H1 (cell line): ENCODE results near the gene FRMPD4. TPM values are rescaled to one million over a fixed set of nuclear protein-coding genes. Genes with fewer than 3 reads are reported as not detected.

ENCODE experiments used
- CTCF ChIA-PET: fragments of 300-600 bp; sonication (Branson Sonifier 250); formaldehyde crosslinking; loops from one replicate; lab custom pipeline; 2021; ENCODE audit not compliant: partially characterized antibody; lab: Charles Lee
- POLR2A ChIA-PET: fragments of 300-600 bp; sonication (Branson Sonifier 250); formaldehyde crosslinking; loops from one replicate; lab custom pipeline; 2021; ENCODE audit warnings: inconsistent platforms; ENCODE audit not compliant: partially characterized antibody; lab: Charles Lee
- DNase-seq, 2 experiments: peaks; one replicate each; pipeline versions ENCODE4 v3.0.0 to v3.0.0-alpha.2; 2010 to 2022; ENCODE audit warnings: low spot score in 2 of 2, low read depth in 1 of 2, mixed read lengths in 1 of 2
- FAIRE-seq: peaks from 2 replicates; lab custom pipeline; 2011; peaks lifted over from hg19 to GRCh38; lab: Jason Lieb, UNC
- H2AFZ ChIP-seq: 2 replicates; pipeline ENCODE4 v1.8.1; 2012; ENCODE audit warnings: low read length, inconsistent platforms
- H2AK5ac ChIP-seq: 2 replicates; pipeline ENCODE4 v1.6.1; 2013; ENCODE audit warnings: low read depth, low read length
- H2BK120ac ChIP-seq: replicated peaks from 2 replicates; pipeline ENCODE3; 2013; ENCODE audit warnings: low read depth, low read length, inconsistent platforms
- H2BK12ac ChIP-seq: 2 replicates; pipeline ENCODE4 v1.6.1; 2013; ENCODE audit warnings: low read depth, low read length
- H2BK15ac ChIP-seq: 2 replicates; pipeline ENCODE4 v1.6.1; 2013; ENCODE audit warnings: low read length
- H2BK20ac ChIP-seq: 2 replicates; pipeline ENCODE4 v1.6.1; 2013; ENCODE audit warnings: low read length
- H2BK5ac ChIP-seq: 2 replicates; pipeline ENCODE4 v1.6.1; 2013; ENCODE audit warnings: low read depth, low read length
- H3K14ac ChIP-seq: 2 replicates; pipeline ENCODE4 v1.6.1; 2013; ENCODE audit warnings: inconsistent platforms; ENCODE audit not compliant: insufficient read length
- H3K18ac ChIP-seq: 2 replicates; pipeline ENCODE4 v1.6.1; 2013; ENCODE audit warnings: low read length; ENCODE audit errors: extremely low read depth
- H3K23ac ChIP-seq: 2 replicates; pipeline ENCODE4 v1.6.1; 2013; ENCODE audit warnings: inconsistent platforms; ENCODE audit not compliant: insufficient read length
- H3K23me2 ChIP-seq: 2 replicates; pipeline ENCODE4 v1.6.1; 2013; ENCODE audit warnings: low read depth, low read length
- H3K27ac ChIP-seq: 2 replicates; pipeline ENCODE4 v1.6.1; 2011; ENCODE audit warnings: low read depth, low read length, inconsistent platforms
- H3K27me3 ChIP-seq, 4 experiments: replicated peaks in 1 of 4; 1 replicate in 1 of 4; 2 replicates in 3 of 4; pipeline versions ENCODE4 v1.6.1 to v1.8.1; 2011 to 2013; ENCODE audit warnings: low read length in 3 of 4, mild to moderate bottlenecking in 3 of 4, inconsistent platforms in 2 of 4, mixed read lengths in 2 of 4, moderate library complexity in 1 of 4; ENCODE audit not compliant: control insufficient read depth in 3 of 4, insufficient read depth in 3 of 4; ENCODE audit errors: extremely low read depth in 1 of 4
- H3K36me3 ChIP-seq, 4 experiments: 2 replicates each; pipeline versions ENCODE4 v1.6.1 to v1.8.1; 2011 to 2013; ENCODE audit warnings: mild to moderate bottlenecking in 4 of 4, low read length in 3 of 4, moderate library complexity in 2 of 4, control low read depth in 1 of 4, inconsistent platforms in 1 of 4; ENCODE audit not compliant: insufficient read depth in 4 of 4, control insufficient read depth in 2 of 4
- H3K4ac ChIP-seq: replicated peaks from 2 replicates; pipeline ENCODE3; 2013; ENCODE audit warnings: low read length, low read depth, mixed read lengths, inconsistent platforms; ENCODE audit not compliant: insufficient read length
- H3K4me1 ChIP-seq, 4 experiments: replicated peaks in 1 of 4; 1 replicate in 1 of 4; 2 replicates in 3 of 4; pipeline versions ENCODE4 v1.6.1 to v1.8.1; 2011 to 2013; ENCODE audit warnings: low read length in 3 of 4, inconsistent platforms in 2 of 4, mixed read lengths in 1 of 4; ENCODE audit not compliant: insufficient read depth in 4 of 4, control insufficient read depth in 3 of 4
- H3K4me2 ChIP-seq, 2 experiments: 2 replicates each; pipeline versions ENCODE4 v1.6.1 to v1.8.1; 2011 to 2013; ENCODE audit warnings: low read depth in 2 of 2, low read length in 2 of 2, control low read depth in 1 of 2, inconsistent platforms in 1 of 2, mild to moderate bottlenecking in 1 of 2; ENCODE audit not compliant: insufficient read depth in 1 of 2
- H3K4me3 ChIP-seq, 4 experiments: fragments of 200-600, 300-600 bp in 1 of 4; sonication (generic), shearing (Covaris generic), sonication (Bioruptor Twin) in 1 of 4; 2 replicates each; pipeline versions ENCODE4 v1.5.1 to v1.8.1; 2011 to 2016; ENCODE audit warnings: low read length in 4 of 4, low read depth in 3 of 4, control low read depth in 2 of 4, inconsistent platforms in 2 of 4, mild to moderate bottlenecking in 2 of 4, mixed read lengths in 1 of 4, moderate library complexity in 1 of 4; ENCODE audit not compliant: insufficient read depth in 2 of 4; ENCODE audit errors: extremely low read depth in 1 of 4
- H3K56ac ChIP-seq: replicated peaks from 2 replicates; pipeline ENCODE3; 2013; ENCODE audit warnings: low read depth, mild to moderate bottlenecking, mixed read lengths, low read length, inconsistent platforms; ENCODE audit not compliant: insufficient read length
- H3K79me1 ChIP-seq: 2 replicates; pipeline ENCODE4 v1.6.1; 2013; ENCODE audit warnings: low read depth, low read length, control low read depth
- H3K79me2 ChIP-seq, 2 experiments: 2 replicates each; pipeline versions ENCODE4 v1.6.1 to v1.8.1; 2012 to 2013; ENCODE audit warnings: low read length in 2 of 2, mild to moderate bottlenecking in 2 of 2, inconsistent platforms in 1 of 2; ENCODE audit not compliant: insufficient read depth in 2 of 2, control insufficient read depth in 1 of 2
- H3K9ac ChIP-seq, 4 experiments: replicated peaks in 1 of 4; 1 replicate in 1 of 4; 2 replicates in 3 of 4; pipeline versions ENCODE4 v1.6.1 to v1.8.1; 2011 to 2013; ENCODE audit warnings: low read depth in 3 of 4, low read length in 3 of 4, control low read depth in 2 of 4, mild to moderate bottlenecking in 2 of 4, moderate library complexity in 2 of 4, inconsistent platforms in 1 of 4; ENCODE audit errors: extremely low read depth in 1 of 4
- H3K9me3 ChIP-seq, 2 experiments: 2 replicates each; pipeline versions ENCODE4 v1.6.1 to v1.8.1; 2012 to 2013; ENCODE audit warnings: mild to moderate bottlenecking in 2 of 2, moderate library complexity in 2 of 2, control low read depth in 1 of 2, inconsistent platforms in 1 of 2, low read depth in 1 of 2, low read length in 1 of 2, mixed read lengths in 1 of 2; ENCODE audit not compliant: insufficient read depth in 2 of 2
- H4K20me1 ChIP-seq, 2 experiments: replicated peaks in 1 of 2; 2 replicates each; pipeline versions ENCODE3 to v1.8.1; 2011 to 2013; ENCODE audit warnings: inconsistent platforms in 2 of 2, low read length in 2 of 2, mild to moderate bottlenecking in 1 of 2; ENCODE audit not compliant: insufficient read depth in 2 of 2, control insufficient read depth in 1 of 2
- H4K5ac ChIP-seq: 2 replicates; pipeline ENCODE4 v1.6.1; 2013; ENCODE audit warnings: low read length, low read depth, mixed read lengths, inconsistent platforms; ENCODE audit not compliant: insufficient read length
- H4K8ac ChIP-seq: 2 replicates; pipeline ENCODE4 v1.8.0; 2013; ENCODE audit warnings: mild to moderate bottlenecking, moderate library complexity, low read length, inconsistent platforms; ENCODE audit not compliant: insufficient read depth; ENCODE audit errors: extremely low read depth
- H4K91ac ChIP-seq: replicated peaks from 2 replicates; pipeline ENCODE3; 2013; ENCODE audit warnings: low read length, mixed read lengths, inconsistent platforms; ENCODE audit not compliant: insufficient read length
- BRCA1 ChIP-seq: IDR thresholded peaks from 2 replicates; pipeline ENCODE4 v1.6.1; 2012; ENCODE audit warnings: low read depth, low read length, improper control_type of control experiment
- CREB1 ChIP-seq: IDR thresholded peaks from 2 replicates; pipeline ENCODE4 v1.6.1; 2012; ENCODE audit warnings: inconsistent platforms
- CTBP2 ChIP-seq: IDR thresholded peaks from 2 replicates; pipeline ENCODE4 v1.7.0; 2011; ENCODE audit warnings: borderline replicate concordance, mild to moderate bottlenecking, moderate library complexity, mixed read lengths, low read length; ENCODE audit not compliant: insufficient read depth, insufficient read length
- EZH2 ChIP-seq: fragments of 200-600 bp; sonication (generic); IDR thresholded peaks from 2 replicates; pipeline ENCODE4 v1.7.1; 2012; ENCODE audit warnings: low read depth, mild to moderate bottlenecking, moderate library complexity, low read length, inconsistent platforms; ENCODE audit not compliant: severe bottlenecking
- RBBP5 ChIP-seq: IDR thresholded peaks from 2 replicates; pipeline ENCODE4 v1.7.1; 2012; ENCODE audit warnings: low read depth, mild to moderate bottlenecking, inconsistent platforms, low read length, moderate library complexity, borderline replicate concordance
- RNF2 ChIP-seq: fragments of 200-900, 300-1000 bp; sonication (generic); IDR thresholded peaks from 2 replicates; pipeline ENCODE4 v1.7.1; 2016; ENCODE audit warnings: borderline replicate concordance, low read depth, mild to moderate bottlenecking, antibody characterized with exemption, low read length; ENCODE audit not compliant: poor library complexity, severe bottlenecking; ENCODE audit errors: missing control alignments
- WGBS, 2 experiments: shearing (Covaris generic) in 1 of 2; methylation state at CpG; one replicate each; pipeline versions ENCODE4 v1.1.6 to v1.1.7; 2013 to 2015; ENCODE audit warnings: low lambda C conversion rate in 2 of 2, mixed read lengths in 2 of 2, inconsistent platforms in 1 of 2, low coverage in 1 of 2, missing lambda C conversion rate in 1 of 2; ENCODE audit not compliant: insufficient replicate concordance in 2 of 2, insufficient coverage in 1 of 2, insufficient read length in 1 of 2; ENCODE audit errors: extremely low coverage in 1 of 2, missing lambda C conversion rate in 1 of 2; 5-methylcytosine and 5-hydroxymethylcytosine counted together
- polyA plus RNA-seq, 7 experiments: library from polyadenylated mRNA; depleted of rRNA in 3 of 7; stranded (reverse) in 5 of 7; unstranded in 2 of 7; fragments of >200 nt in 5 of 7; fragments of 200-250 nt in 2 of 7; gene quantifications; 1 replicate in 5 of 7; 2 replicates in 1 of 7; 4 replicates in 1 of 7; pipeline versions ENCODE4 v1.2.1 to v1.2.3, GENCODE V29; 2011 to 2013; ENCODE audit warnings: missing spikeins in 2 of 7, mixed read lengths in 2 of 7
- total RNA-seq: library from RNA; stranded (reverse); fragmentation: NEBNext Ultra II Directional; extraction: Animal tissue kit (Norgen Biotek cat#: 25700); gene quantifications from 2 replicates; pipeline ENCODE4 v1.2.1, GENCODE V29; 2021
- TF ChIP-seq, protein P1 (sequence below): IDR thresholded peaks from 2 replicates; pipeline ENCODE4 v1.6.1; 2012; ENCODE audit warnings: low read length, inconsistent platforms

FRMPD4 gene
- total and polyA plus RNA-seq, 2 of the 8 experiments (the other 6 are each of a cell fraction or from before 2014, with no cell fraction given) = 0.02 to 0.37 TPM

DNA sequence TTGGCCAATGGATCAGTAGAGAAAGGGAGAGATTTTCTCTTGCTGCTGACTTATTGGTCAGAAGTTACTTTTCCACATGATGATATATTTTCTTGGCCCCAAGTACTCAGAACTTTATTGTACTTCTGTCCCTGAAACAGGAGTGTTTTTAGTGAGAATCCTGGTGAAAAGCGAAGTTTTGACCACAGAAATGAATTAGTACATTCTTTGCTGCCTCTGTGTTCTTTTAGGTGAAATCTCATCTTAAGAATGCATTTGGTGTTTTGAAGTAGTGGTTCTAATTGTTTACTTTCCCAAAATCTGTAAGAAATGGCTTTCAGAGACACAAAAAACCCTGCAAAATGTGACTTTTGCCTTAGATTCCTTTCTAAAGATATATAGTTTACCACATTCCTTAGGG, 240.4 kb downstream of the FRMPD4 start:
- Histone ChIP-seq H3K9me3 (no peaks in the 10 kb centered on the region), H3K79me1 (no peaks in the 10 kb centered on the region), H3K4me1 (no peaks in the 10 kb centered on the region), H4K5ac (no peak overlapping the region), H2BK5ac (no peak overlapping the region), H3K27ac (no peak overlapping the region), H4K91ac (no peak overlapping the region), H3K23ac (no peak overlapping the region), H3K9ac (no peak overlapping the region), H3K18ac (no peak overlapping the region), H4K8ac (no peak overlapping the region), H3K79me2 (no peaks in the 10 kb centered on the region), H2AFZ (no peak overlapping the region), H2BK15ac (no peak overlapping the region), H3K4me3 (no peak overlapping the region), H3K4ac (no peak overlapping the region), H2AK5ac (no peak overlapping the region), H2BK12ac (no peak overlapping the region), H2BK20ac (no peak overlapping the region), H3K4me2 (no peak overlapping the region), H3K27me3 (no peaks in the 10 kb centered on the region), H3K14ac (no peak overlapping the region), H2BK120ac (no peak overlapping the region), H3K23me2 (no peaks in the 10 kb centered on the region), H3K36me3 (no peaks in the 10 kb centered on the region), H4K20me1 (no peaks in the 10 kb centered on the region), H3K56ac (no peak overlapping the region)
- 94% methylated on average over 1 of the region's 1 CpG; no CpG with 5 or more reads in 1 of the 2 experiments for WGBS, 2 experiments
- TF ChIP-seq CREB1 (no peak), RBBP5 (no peak), CTBP2 (no peak), RNF2 (no peak), EZH2 (no peak), BRCA1 (no peak)
- TF ChIP-seq, protein P1, sequence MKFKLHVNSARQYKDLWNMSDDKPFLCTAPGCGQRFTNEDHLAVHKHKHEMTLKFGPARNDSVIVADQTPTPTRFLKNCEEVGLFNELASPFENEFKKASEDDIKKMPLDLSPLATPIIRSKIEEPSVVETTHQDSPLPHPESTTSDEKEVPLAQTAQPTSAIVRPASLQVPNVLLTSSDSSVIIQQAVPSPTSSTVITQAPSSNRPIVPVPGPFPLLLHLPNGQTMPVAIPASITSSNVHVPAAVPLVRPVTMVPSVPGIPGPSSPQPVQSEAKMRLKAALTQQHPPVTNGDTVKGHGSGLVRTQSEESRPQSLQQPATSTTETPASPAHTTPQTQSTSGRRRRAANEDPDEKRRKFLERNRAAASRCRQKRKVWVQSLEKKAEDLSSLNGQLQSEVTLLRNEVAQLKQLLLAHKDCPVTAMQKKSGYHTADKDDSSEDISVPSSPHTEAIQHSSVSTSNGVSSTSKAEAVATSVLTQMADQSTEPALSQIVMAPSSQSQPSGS = no peak
- CTCF ChIA-PET = no interaction called here
- POLR2A ChIA-PET = no interaction called here
- no peak for FAIRE-seq
- DNase-seq = no peak
